Tibial nerve (tissue), 4 donors: ENCODE measurements around the gene IL1RN. TPM values are rescaled to one million over a fixed set of nuclear protein-coding genes. Genes with fewer than 3 reads are reported as not detected.

ENCODE experiments used
- DNase-seq, 2 donors: peaks; one replicate each; pipeline ENCODE4 v3.0.0-alpha.2; 2019; ENCODE audit warnings: low spot score in 2 of 2
- H3K27ac ChIP-seq, 4 donors: fragments of 200-600 bp; sonication (generic) in 3 of 4; one replicate each; pipeline ENCODE4 v1.5.1; 2017 to 2019; ENCODE audit warnings: mild to moderate bottlenecking in 1 of 4
- H3K27me3 ChIP-seq, 2 donors: fragments of 200-600 bp; sonication (generic) in 1 of 2; one replicate each; pipeline versions ENCODE4 v1.5.1 to v1.6.0; 2017 to 2019
- H3K36me3 ChIP-seq, 3 donors: fragments of 200-600 bp; sonication (generic); one replicate each; pipeline ENCODE4 v1.5.1; 2018 to 2019
- H3K4me1 ChIP-seq, 4 donors: fragments of 200-600 bp; sonication (generic) in 3 of 4; one replicate each; pipeline ENCODE4 v1.5.1; 2017 to 2019
- H3K4me3 ChIP-seq, 4 donors: fragments of 200-600 bp; sonication (generic) in 3 of 4; one replicate each; pipeline ENCODE4 v1.5.1; 2017 to 2019; ENCODE audit warnings: mild to moderate bottlenecking in 1 of 4, moderate library complexity in 1 of 4
- H3K9me3 ChIP-seq, 4 donors: fragments of 200-600 bp; sonication (generic) in 3 of 4; one replicate each; pipeline ENCODE4 v1.5.1; 2017 to 2019
- CTCF ChIP-seq, 5 experiments: fragments of 200-600 bp in 3 of 5; fragments of 450-650 bp in 2 of 5; sonication (generic) in 3 of 5; IDR thresholded peaks; one replicate each; pipeline ENCODE4 v1.5.1; 2016 to 2019; ENCODE audit warnings: antibody characterized with exemption in 5 of 5, mild to moderate bottlenecking in 3 of 5, moderate library complexity in 2 of 5
- EP300 ChIP-seq, 2 donors: sonication (generic); formaldehyde crosslinking; IDR thresholded peaks; one replicate each; pipeline ENCODE4 v1.6.1; 2017; ENCODE audit warnings: antibody characterized with exemption in 2 of 2, mild to moderate bottlenecking in 1 of 2
- POLR2A ChIP-seq, 2 donors: fragments of 450-650 bp; IDR thresholded peaks; one replicate each; pipeline ENCODE4 v1.6.1; 2017; ENCODE audit warnings: antibody characterized with exemption in 2 of 2, mild to moderate bottlenecking in 2 of 2, moderate library complexity in 2 of 2
- WGBS, 2 donors: methylation state at CpG; one replicate each; pipeline ENCODE4 v1.1.5; 2018; 5-methylcytosine and 5-hydroxymethylcytosine counted together
- total RNA-seq, 4 donors: library from RNA; depleted of rRNA; stranded (reverse); fragments of >200 nt; gene quantifications; one replicate each; pipeline ENCODE4 v1.1.0, GENCODE V29; 2016

The IL1RN gene
- total RNA-seq, 4 donors from 2014 or later, result 0.59 TPM; not detected in 3

- H3K27me3 ChIP-seq, result no peaks in the 10 kb centered on the region
- no peaks in the 10 kb centered on the region for H3K4me1 ChIP-seq
- H3K27ac ChIP-seq, result no peak overlapping the region
- H3K4me3 ChIP-seq, result no peak overlapping the region
- no peaks in the 10 kb centered on the region for H3K36me3 ChIP-seq
- peaks cover 0 to 10% (median 0%) of the 10 kb centered on the region in 4 donors for H3K9me3 ChIP-seq
- WGBS, 2 donors, result 86 to 91% methylated on average over 4 of the region's 4 CpGs
- no peak for TF ChIP-seq POLR2A (IDR thresholded peaks at IDR 0.05)
- no peak for TF ChIP-seq EP300 (IDR thresholded peaks at IDR 0.05)
- no peak for TF ChIP-seq CTCF (IDR thresholded peaks at IDR 0.05)
- no peak for DNase-seq
These were observed 29.4 kb upstream of the IL1RN start for GRCh38 chr2:113098041-113098440.

- TF ChIP-seq POLR2A (IDR thresholded peaks at IDR 0.05) (no peak), CTCF (IDR thresholded peaks at IDR 0.05) (no peak), EP300 (IDR thresholded peaks at IDR 0.05) (no peak)
- H3K27me3 ChIP-seq, result no peaks in the 10 kb centered on the region
- no peak for DNase-seq
- peaks cover 0 to 10% (median 0%) of the 10 kb centered on the region in 4 donors for H3K9me3 ChIP-seq
- no peaks in the 10 kb centered on the region for H3K36me3 ChIP-seq
- WGBS, 2 donors, result 82 to 94% methylated on average over 4 to 6 of the region's 6 CpGs
- H3K27ac ChIP-seq, result no peak overlapping the region
- H3K4me1 ChIP-seq, result no peaks in the 10 kb centered on the region
- no peak overlapping the region for H3K4me3 ChIP-seq
These were observed 28.9 kb upstream of the IL1RN start for GRCh38 chr2:113098532-113098931.

GRCh38 chr2:113102133-113102532 lies 25.3 kb upstream of the IL1RN start:
- no peak for DNase-seq
- no peak overlapping the region for H3K27ac ChIP-seq
- no peaks in the 10 kb centered on the region for H3K9me3 ChIP-seq
- no peaks in the 10 kb centered on the region for H3K36me3 ChIP-seq
- no peaks in the 10 kb centered on the region for H3K4me1 ChIP-seq
- WGBS, 2 donors, result 85 to 91% methylated on average over 2 of the region's 2 CpGs
- TF ChIP-seq POLR2A (IDR thresholded peaks at IDR 0.05) (no peak), EP300 (IDR thresholded peaks at IDR 0.05) (no peak), CTCF (IDR thresholded peaks at IDR 0.05) (no peak)
- no peaks in the 10 kb centered on the region for H3K27me3 ChIP-seq
- no peak overlapping the region for H3K4me3 ChIP-seq

GRCh38 chr2:113103277-113103676 lies 24.1 kb upstream of the IL1RN start:
- Histone ChIP-seq H3K27ac (no peak overlapping the region), H3K27me3 (no peaks in the 10 kb centered on the region), H3K9me3 (no peaks in the 10 kb centered on the region), H3K4me1 (no peaks in the 10 kb centered on the region), H3K4me3 (no peak overlapping the region), H3K36me3 (no peaks in the 10 kb centered on the region)
- 92% methylated on average over 4 of the region's 4 CpGs for WGBS, 2 donors
- DNase-seq, result no peak
- TF ChIP-seq CTCF (IDR thresholded peaks at IDR 0.05) (no peak), EP300 (IDR thresholded peaks at IDR 0.05) (no peak)

GRCh38 chr2:113104054-113104611 lies 23.3 kb upstream of the IL1RN start:
- no peaks in the 10 kb centered on the region for H3K36me3 ChIP-seq
- H3K9me3 ChIP-seq, result no peaks in the 10 kb centered on the region
- no peak overlapping the region for H3K27ac ChIP-seq
- H3K4me1 ChIP-seq, result no peaks in the 10 kb centered on the region
- no peak overlapping the region for H3K4me3 ChIP-seq
- 87 to 90% methylated on average over 3 of the region's 3 CpGs for WGBS, 2 donors
- TF ChIP-seq EP300 (IDR thresholded peaks at IDR 0.05) (no peak), POLR2A (IDR thresholded peaks at IDR 0.05) (no peak), CTCF (IDR thresholded peaks at IDR 0.05) (no peak)
- no peak for DNase-seq
- H3K27me3 ChIP-seq, result no peaks in the 10 kb centered on the region
